Amniotic stem cell (primary cell): Measurements from ENCODE around the gene TUSC2.

Experiments used
- DNase-seq: peaks from one replicate; lab custom pipeline; 2025; lab: John Stamatoyannopoulos, UW

TUSC2 gene

DNA sequence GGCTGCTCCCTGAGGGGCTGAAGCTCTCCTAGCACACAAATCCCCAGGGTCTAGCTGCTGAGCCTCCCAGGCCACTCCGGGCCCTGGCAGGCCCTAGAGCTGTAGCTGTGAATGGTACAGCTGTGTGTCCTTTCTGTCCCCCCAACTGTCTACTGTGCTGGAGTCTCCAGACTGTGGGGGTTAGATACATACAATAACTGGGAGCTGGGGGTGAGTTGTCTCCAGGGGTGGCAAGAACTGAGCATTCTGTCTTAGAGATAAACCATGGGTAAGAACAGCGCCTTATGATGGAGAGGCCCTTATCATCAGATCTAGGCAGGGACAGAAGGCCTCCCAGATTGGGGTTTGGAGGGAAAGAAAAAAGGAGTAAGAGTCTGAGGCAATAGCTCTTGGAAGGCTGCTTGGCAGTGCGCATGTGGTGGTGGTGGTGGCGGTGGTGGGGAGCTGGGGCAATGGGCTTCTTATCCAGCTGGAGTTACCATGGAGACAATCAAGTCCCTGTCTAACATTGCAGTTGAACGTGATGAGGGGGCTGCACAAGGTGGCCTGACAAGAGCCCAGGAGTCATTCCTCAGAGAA, 26.3 kb upstream of the TUSC2 start:
- DNase-seq, result no peak

DNA sequence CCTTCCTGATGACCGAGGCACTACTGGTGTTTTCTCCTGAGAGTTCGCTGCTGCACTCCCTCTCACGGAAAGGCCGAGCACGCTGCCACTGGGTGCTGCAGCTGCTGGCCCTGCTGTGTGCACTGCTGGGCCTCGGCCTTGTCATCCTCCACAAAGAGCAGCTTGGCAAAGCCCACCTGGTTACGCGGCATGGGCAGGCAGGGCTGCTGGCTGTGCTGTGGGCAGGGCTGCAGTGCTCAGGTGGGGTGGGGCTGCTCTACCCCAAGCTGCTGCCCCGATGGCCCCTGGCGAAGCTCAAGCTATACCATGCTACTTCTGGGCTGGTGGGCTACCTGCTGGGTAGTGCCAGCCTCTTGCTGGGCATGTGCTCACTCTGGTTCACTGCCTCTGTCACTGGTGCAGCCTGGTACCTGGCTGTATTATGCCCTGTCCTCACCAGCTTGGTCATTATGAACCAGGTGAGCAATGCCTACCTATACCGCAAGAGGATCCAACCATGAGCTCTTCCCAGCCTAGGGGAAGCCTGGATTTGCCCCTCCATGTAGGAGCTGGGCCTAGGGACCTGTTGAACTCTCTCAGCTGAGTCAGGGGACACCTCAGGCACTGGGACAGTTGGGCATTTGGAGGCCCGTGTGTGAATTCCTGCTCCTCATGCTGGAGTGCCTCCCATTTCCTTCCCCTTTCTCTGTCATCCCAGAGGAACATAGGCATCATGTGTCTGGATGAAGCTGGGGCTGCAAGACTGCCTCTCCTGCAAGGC, 25.4 kb upstream of the TUSC2 start:
- DNase-seq, result no peak

DNA sequence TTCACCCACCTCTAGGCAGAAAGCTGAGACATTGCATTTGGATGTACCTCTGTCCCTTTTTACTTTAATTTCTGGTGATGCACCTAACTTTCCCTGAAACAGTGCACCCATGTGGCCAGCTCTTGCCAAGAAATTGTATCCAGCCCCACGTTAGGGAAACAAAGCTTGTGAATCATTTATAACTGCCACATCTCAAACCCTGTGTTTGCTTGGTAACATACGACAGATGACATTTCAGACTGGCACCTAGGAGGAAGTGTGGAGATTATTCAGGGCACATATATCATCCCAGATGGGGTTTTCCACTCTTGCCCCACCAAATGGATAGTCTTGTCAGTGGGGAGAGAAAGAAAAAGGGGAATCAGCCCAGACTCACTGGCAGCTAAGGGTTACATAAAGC, 24.8 kb upstream of the TUSC2 start:
- no peak for DNase-seq

- DNase-seq, result no peak
These were observed 23.3 kb upstream of the TUSC2 start for GRCh38 chr3:50351323-50351697.

GRCh38 chr3:50350527-50351322, 22.7 kb upstream of the TUSC2 start, which contains the start of the genes CYB561D2 and NPRL2:
CYB561D2 (plus strand) TSS chr3:50350862; CDS start chr3:50351434, 572 bp downstream.
NPRL2 (minus strand) TSS chr3:50350775; CDS start chr3:50350652, 123 bp downstream.
- DNase-seq, result peak; percentile 77

DNA sequence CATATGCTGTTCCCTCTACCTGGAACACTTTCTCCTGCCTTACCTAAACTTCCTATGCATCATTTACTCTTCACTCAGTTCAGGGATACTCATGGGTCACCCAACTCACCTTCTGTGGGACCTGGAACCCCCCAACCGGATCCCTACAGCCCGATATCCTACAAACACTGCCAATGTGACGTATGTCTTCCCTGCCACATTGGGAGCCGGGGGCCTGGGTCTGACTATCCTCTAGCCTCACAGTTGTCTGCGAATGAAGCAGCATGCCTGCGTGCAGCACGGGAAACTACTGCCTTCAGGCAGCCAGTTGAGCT, 22.1 kb upstream of the TUSC2 start:
- no peak for DNase-seq

DNA sequence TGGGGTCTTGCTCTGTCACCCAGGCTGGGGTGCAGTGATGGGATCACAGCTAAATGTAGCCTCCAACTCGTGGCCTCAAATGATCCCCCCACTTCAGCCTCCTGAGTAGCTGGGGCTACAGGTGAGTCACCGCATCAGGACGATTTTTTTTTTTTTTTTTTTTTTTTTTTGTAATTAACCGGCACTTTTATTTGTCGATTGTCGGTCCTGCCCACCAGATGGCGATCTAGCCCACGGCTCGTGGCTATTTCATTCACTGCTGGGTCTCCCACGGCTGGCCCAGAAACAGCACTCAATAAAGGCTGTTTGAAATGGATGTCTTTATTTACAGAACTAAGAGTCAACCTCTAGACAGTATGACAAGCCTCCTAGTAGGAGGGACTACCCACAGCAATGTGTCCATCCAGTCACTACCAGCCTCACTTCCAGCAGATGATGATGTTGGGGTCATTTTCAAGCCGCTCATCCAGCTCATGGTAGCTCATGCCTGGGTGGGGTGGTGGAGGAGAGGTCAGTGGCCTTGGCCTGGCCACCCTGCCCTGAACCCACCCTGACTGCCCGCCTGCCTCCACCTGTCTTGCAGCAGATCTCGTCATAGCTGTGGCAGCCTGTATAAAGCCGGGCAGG, 19.3 kb upstream of the TUSC2 start:
- no peak for DNase-seq

GRCh38 chr3:50345586-50346234, 17.7 kb upstream of the TUSC2 start, which contains the start of gene ZMYND10:
ZMYND10 (minus strand) TSS chr3:50345732; CDS start chr3:50345579, 153 bp downstream.
- no peak for DNase-seq

DNA sequence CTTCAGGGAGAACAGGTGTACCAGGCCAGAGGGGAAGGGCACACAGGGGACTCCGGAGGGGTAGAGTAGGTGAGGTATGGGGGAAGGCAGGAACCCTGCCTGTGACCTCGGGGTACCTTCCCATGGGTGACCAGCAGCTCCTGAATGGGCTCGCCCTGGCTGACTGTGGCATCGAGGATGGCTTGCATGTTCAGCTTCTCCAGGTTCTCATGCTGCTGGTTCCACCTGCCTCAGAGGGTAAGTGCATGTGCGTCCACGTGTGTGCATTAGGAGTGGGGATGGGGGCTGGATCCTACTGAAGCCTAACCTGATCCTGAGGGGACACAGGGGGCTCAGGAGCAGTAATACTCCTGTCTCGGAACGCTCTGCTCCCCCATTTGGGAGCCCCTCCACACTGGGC, 17.0 kb upstream of the TUSC2 start:
- no peak for DNase-seq

DNA sequence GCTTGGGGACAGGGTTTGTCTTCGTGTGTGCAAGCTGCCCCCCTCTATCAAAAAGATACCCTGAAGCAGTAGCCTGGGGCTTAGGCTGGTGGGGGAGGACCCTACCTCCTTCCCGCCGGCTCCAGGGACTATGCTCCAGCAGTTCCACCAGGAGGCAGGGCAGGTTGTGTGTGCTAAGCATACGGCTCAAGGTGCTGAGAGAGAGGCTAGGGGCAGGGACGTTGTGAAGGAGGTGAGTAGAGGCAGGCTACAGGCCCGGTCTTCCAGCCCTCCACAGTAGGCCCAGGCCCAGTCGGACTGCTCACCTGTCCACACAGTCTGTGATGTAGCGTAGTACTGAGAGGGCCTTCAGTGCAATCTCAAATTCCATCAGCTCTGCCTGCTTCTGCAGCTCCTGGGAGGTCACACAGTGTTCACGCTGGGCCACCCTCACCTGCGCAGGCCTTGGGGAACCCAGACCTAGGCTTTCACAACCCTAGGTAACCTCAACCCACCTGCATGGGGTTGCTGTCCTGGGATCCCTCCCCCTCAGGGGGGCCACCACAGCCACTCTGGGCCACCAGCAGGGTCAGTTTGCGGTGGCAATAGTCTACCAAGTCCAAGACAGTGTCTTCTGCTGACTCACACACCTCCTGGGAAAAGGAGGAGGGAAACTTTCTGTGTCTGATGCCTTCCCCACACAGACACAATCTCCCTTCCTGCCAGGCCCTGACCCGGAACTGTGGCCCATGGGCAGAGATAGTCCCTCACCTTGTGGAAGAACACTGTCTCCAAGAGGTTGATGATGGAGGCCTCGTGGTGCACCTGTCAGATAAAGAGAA, 15.0 kb upstream of the TUSC2 start:
- DNase-seq, result no peak

- DNase-seq, result no peak
These were observed 14.1 kb upstream of the TUSC2 start for GRCh38 chr3:50341996-50342650.

DNA sequence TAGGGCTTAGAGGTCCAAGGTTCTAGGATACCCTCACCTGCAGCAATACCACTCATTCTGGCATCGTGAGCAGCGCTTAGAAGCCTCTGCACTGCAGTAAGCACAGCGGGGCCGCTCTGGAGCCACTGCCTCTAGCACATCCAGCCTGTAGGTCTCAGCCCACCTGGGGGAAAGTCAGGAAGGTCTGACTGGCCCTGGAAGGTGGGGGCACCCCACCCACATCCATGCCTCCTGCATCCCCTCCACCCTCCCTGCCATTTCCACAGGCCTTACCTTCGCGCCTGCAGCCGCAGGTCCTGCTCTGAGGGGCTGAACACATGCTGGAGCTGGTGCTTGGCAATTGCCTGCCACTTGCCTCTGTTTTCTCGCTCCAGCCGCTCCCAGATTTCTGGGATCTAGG, 13.5 kb upstream of the TUSC2 start:
- no peak for DNase-seq

DNA sequence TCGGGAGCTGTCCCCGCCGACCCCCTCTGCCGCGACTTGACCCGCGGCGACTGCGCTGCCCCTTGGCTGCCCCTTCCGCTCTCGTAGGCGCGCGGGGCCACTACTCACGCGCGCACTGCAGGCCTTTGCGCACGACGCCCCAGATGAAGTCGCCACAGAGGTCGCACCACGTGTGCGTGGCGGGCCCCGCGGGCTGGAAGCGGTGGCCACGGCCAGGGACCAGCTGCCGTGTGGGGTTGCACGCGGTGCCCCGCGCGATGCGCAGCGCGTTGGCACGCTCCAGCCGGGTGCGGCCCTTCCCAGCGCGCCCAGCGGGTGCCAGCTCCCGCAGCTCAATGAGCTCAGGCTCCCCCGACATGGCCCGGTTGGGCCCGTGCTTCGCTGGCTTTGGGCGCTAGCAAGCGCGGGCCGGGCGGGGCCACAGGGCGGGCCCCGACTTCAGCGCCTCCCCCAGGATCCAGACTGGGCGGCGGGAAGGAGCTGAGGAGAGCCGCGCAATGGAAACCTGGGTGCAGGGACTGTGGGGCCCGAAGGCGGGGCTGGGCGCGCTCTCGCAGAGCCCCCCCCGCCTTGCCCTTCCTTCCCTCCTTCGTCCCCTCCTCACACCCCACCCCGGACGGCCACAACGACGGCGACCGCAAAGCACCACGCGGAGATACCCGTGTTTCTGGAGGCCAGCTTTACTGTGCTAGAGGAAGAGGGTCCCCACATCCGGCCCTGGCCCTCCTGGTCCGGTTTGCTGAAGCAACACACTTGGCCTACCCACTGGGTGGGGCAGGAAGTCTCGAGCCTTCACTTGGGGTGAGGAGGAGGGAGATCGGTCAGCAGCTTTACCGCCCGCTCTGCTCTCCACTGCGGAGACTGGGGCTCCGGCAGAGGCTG, 12.7 kb upstream of the TUSC2 start, which contains the start of gene RASSF1:
Gene RASSF1 (minus strand): TSS at position 389 of the 882 bp plus-strand sequence. CDS start 31 bp downstream, at position 358.
- DNase-seq, result no peak

DNA sequence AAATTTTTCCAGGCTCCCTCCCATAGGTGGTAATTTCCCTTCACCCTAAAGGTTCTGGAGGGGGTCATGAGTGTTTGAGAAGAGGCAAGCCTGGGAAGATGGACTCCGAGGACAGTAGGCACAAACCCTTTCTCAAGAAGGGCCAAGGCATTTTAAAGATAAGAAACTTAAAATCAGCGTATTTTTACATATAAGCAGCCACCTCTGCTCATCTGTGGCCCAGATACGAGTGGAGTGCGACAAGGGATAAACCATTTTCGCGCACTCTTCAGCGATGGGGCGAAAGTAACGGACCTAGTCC, 12.1 kb upstream of the TUSC2 start:
- no peak for DNase-seq

DNA sequence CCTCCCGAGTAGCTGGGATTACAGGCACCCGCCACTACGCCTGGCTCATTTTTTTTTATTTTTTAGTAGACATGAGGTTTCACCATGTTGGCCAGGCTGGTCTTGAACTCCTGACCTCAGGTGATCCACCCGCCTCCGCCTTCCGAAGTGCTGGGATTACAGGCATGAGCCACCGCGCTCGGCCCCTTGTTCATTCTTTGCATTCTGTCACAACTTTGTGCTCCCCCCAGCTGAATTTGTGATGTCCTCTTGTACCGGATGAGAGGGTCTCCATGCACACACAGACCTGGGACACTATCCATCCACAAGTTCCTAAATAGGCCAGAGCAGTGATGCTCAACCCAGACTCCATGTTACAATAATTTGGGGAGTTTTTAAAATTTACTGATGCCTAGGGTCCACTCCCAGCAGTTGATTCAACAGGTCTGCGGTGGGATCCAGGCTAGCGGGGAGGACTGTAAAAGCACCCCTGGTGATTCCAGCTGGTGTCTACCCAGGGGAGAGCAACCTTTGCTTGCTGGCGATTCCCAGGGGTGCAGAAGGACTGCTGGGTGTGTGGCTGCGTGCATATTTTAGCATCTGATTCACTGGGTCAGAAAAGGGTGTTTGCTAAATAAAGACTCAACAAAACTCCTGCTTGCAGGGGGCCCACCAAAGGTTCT, 11.6 kb upstream of the TUSC2 start:
- DNase-seq, result no peak

GRCh38 chr3:50338965-50339364, 10.9 kb upstream of the TUSC2 start:
- DNase-seq, result no peak

GRCh38 chr3:50337175-50337861, 9.3 kb upstream of the TUSC2 start:
- peak; percentile 98 for DNase-seq

GRCh38 chr3:50336452-50337174, 8.6 kb upstream of the TUSC2 start:
- no peak for DNase-seq
